Neuron (in vitro differentiated cells): ENCODE measurements around the gene RAB25.

Source experiments
- H2AFZ ChIP-seq: one replicate; pipeline ENCODE4 v1.6.1; 2013; ENCODE audit warnings: low read depth, mild to moderate bottlenecking, inconsistent platforms, low read length, moderate library complexity
- H3K27me3 ChIP-seq: one replicate; pipeline ENCODE4 v1.6.1; 2013; ENCODE audit warnings: low read length; ENCODE audit not compliant: insufficient read depth
- H3K36me3 ChIP-seq: one replicate; pipeline ENCODE4 v1.6.1; 2013; ENCODE audit warnings: low read length; ENCODE audit not compliant: insufficient read depth
- H3K4me1 ChIP-seq: one replicate; pipeline ENCODE4 v1.6.1; 2013; ENCODE audit warnings: low read length; ENCODE audit not compliant: insufficient read depth
- H3K4me3 ChIP-seq: 2 replicates; pipeline ENCODE4 v1.5.1; 2013; ENCODE audit warnings: mild to moderate bottlenecking, low read length, moderate library complexity
- H3K9me3 ChIP-seq: one replicate; pipeline ENCODE4 v1.6.1; 2013; ENCODE audit warnings: low read length

The RAB25 gene

DNA sequence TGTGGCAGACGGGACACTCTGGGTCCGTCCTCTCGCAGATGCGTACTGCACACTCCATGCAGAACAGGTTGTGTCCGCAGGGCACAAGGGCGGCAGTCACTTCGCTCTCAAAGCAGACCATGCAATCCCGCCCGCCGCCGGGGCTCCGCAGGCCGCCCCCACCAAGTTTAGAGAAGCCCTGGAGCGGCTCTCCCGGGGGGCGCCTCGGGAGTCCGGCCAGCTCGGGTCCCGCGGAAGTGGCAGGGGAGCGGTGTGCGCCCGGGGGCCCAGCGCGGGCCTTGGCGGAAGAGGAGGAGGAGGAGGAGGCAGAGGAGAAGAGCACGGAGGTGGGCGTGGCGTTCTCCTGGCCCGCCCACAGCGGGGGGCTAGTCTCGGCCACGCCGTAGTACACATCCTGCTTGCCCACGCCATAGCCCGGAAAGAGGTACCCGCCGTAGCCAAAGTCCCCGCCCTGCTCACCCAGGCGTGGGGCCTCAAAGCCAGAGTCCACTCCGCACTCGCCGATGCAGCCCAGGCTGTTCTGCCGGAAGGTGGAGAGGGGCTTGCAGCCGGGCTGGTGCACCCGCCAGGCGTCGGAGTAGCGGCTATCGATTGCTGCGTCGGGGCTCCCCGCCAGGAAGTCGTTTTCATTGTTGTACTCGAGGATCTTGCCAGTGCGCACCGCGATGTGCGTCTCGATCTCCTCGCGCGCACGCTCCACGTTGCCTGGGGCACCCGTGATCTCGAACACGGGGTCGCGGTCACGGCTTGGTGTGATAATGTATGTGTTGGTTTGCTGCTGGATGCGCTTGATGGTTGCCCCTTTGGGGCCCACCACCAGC lies 15.9 kb downstream of the RAB25 start:
- H3K4me3 ChIP-seq = no peak overlapping the region
- H3K27me3 ChIP-seq = no peaks in the 10 kb centered on the region
- no peaks in the 10 kb centered on the region for H3K9me3 ChIP-seq
- no peak overlapping the region for H2AFZ ChIP-seq
- H3K36me3 ChIP-seq = peaks cover 63% of the 10 kb centered on the region
- H3K4me1 ChIP-seq = peaks cover 58% of the 10 kb centered on the region

DNA sequence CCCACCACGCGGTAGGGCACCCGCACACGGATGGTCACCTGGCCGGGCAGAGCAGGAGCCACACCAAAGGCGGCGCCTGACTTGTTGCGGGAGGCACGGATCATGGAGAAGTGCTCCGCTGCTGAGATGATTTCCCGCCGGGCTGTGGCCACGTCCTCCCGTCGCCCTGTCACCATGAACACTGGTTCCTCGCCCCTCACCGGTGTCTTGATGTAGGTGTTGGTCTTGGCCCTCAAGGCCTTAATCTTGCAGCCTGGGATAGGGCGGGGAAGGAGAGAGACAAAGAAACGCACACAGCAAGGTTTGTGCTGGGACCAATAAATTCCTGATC lies 16.4 kb downstream of the RAB25 start:
- Histone ChIP-seq H3K4me3 (no peak overlapping the region), H3K36me3 (peaks cover 62% of the 10 kb centered on the region), H3K4me1 (peaks cover 58% of the 10 kb centered on the region)

DNA sequence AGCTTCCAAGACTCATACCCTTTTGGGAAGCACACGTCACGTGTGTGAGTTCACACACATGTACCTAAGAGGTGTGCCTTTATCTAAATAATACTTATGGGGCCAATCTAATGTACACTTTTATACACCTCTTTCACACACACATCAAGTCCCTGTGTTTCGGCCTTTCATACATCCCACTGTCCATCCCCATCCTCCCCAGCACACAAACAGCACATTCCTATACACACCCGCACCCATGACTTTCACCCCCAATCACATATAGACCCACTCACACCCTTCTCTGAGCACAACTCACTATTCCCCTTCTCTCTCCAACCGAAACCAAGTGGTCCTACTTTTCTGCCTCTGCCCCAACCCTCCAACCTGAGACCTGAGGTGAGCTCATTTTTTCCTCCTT lies 17.8 kb downstream of the RAB25 start:
- H3K36me3 ChIP-seq = peaks cover 53% of the 10 kb centered on the region
- H2AFZ ChIP-seq = no peak overlapping the region
- no peaks in the 10 kb centered on the region for H3K27me3 ChIP-seq
- H3K9me3 ChIP-seq = no peaks in the 10 kb centered on the region
- peaks cover 57% of the 10 kb centered on the region for H3K4me1 ChIP-seq
- peak overlapping the region; percentile 43 for H3K4me3 ChIP-seq

More for the DNA sequence above, 16.4 kb downstream of the RAB25 start:
- H3K9me3 ChIP-seq = no peaks in the 10 kb centered on the region
- H2AFZ ChIP-seq = no peak overlapping the region
- H3K27me3 ChIP-seq = no peaks in the 10 kb centered on the region

DNA sequence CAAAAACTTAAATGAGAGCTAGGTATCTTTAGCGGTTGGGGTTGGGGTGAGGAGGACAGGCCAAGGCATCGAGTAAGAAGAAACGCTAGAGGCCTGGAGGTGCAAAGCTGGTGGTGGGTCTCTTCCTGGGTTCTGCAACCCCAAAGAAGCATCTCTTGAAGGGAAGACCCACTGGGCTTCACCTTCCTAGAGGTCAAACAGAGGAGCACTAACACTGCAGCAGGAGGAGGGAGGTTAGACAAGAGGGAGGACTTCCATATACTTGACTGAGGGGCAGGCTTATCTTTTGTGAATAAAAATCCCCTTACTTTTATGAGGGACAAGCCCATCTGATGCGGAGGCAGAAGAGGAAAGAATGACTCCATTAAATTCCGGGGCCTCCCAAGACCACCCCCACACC lies 18.8 kb downstream of the RAB25 start:
- H3K36me3 ChIP-seq = peaks cover 48% of the 10 kb centered on the region
- H3K4me1 ChIP-seq = peaks cover 57% of the 10 kb centered on the region
- H3K4me3 ChIP-seq = peak overlapping the region; percentile 98
- H2AFZ ChIP-seq = no peak overlapping the region
- no peaks in the 10 kb centered on the region for H3K9me3 ChIP-seq
- H3K27me3 ChIP-seq = no peaks in the 10 kb centered on the region

DNA sequence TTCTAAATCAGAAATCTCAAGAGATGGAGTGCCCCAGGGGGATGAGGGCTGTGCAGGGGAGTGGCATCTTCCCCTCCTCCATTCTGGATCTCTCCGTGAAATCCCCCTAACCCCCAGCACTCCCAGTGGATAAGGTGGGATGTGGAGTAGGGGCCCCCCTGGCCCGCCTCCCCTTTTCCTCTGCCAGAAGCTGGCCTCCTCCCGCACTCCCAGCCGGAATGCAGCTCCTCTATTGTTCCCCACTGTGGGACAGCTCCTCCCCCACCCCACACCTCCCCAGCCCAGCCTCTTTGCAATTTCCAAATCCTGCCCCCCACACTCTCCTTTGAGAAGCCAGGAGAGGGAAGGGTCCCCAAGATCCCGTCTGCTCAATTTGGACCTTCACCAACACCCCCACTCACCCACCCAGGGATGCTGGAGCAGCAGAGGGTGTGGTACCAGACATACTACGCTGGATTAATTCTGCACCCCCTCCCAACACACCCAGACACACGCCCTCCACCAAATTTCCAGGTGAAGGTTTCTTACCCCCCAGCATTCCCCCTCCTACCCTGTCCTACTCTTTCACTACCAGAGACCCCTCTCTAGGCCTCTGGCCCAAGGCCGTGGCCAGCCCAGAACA lies 19.4 kb downstream of the RAB25 start:
- Histone ChIP-seq H3K4me3 (peak overlapping the region; percentile 98), H3K27me3 (no peaks in the 10 kb centered on the region), H3K4me1 (peaks cover 57% of the 10 kb centered on the region), H2AFZ (no peak overlapping the region), H3K36me3 (peaks cover 45% of the 10 kb centered on the region), H3K9me3 (no peaks in the 10 kb centered on the region)

DNA sequence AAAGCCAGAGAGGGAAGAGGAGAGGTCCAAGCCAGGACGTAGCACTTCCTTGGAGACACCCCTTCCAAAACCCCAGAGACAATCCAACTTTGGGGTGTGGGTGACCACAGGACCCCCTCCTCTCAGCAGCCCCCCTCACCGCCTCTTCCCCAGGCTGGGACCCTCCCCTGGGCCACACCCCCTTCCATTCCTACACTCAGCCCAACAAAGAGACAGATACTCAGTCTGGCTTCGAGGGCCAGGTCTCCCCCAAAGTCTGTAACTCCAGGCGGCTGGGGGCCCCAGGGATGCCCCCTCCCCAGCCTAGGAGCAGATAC lies 19.9 kb downstream of the RAB25 start:
- Histone ChIP-seq H3K27me3 (no peaks in the 10 kb centered on the region), H3K9me3 (no peaks in the 10 kb centered on the region), H3K36me3 (peaks cover 40% of the 10 kb centered on the region), H3K4me3 (peak overlapping the region; percentile 98), H3K4me1 (peaks cover 56% of the 10 kb centered on the region), H2AFZ (no peak overlapping the region)

DNA sequence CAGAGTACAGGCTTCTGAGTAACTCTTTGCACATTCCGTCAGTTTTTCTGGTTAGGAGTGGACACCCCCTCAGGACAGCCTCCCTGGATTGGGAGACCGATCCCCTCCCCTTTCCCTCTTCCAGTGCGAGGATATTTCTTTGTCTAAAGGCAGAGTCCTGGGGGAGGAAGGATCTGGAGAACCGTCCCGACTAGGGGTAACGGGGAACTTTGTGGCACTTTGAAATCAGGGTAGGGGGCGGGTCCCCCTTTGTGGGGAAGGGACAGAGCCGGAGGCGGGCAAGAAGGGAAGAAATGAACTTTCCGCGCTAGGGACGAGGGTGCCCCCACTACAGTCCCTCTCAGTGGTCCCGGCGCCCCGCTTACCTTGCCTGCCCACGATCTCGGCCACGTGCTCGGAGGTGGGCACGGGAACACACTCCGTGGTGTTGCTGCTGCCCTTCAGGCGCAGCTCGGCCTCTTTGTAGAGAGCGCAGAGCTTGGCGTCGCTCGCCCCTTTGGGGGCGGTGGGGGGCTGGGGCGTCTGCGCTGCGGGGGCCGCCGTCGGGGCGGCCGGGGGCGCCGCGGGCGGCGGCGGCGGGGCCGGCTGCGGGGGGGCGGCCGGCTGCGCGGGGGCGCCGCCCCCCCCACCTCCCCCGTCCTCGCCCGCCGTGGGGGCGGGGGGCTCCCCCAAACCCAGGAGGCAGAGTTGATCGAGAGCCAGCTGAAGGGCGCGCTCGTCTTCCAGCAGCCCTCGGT lies 20.4 kb downstream of the RAB25 start:
- Histone ChIP-seq H3K9me3 (no peaks in the 10 kb centered on the region), H3K27me3 (no peaks in the 10 kb centered on the region), H3K36me3 (peaks cover 35% of the 10 kb centered on the region), H3K4me1 (peaks cover 56% of the 10 kb centered on the region), H2AFZ (no peak overlapping the region), H3K4me3 (peak overlapping the region; percentile 98)

DNA sequence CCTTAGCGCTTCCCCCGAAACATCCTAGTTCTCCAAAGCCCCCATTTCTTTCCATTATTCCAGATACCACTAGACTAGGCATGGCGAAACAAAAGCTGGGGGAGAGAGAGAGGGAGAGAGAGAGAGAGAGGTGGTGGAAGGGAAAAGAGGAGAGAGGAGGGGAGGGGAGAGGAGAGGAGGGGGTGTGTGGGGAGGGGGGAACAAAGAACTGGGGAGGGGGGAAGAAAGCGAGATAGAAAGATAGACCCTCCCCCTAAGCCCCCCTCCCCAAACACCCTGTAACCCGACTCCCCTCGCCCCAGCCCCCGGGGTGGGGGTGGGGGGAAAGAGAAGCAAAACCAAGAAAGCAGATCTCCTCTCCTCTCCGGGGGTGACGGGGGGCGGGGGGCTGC lies 21.0 kb downstream of the RAB25 start:
- Histone ChIP-seq H3K4me1 (peaks cover 57% of the 10 kb centered on the region), H3K36me3 (peaks cover 30% of the 10 kb centered on the region), H3K27me3 (no peaks in the 10 kb centered on the region), H3K9me3 (no peaks in the 10 kb centered on the region), H3K4me3 (peak overlapping the region; percentile 98), H2AFZ (no peak overlapping the region)

DNA sequence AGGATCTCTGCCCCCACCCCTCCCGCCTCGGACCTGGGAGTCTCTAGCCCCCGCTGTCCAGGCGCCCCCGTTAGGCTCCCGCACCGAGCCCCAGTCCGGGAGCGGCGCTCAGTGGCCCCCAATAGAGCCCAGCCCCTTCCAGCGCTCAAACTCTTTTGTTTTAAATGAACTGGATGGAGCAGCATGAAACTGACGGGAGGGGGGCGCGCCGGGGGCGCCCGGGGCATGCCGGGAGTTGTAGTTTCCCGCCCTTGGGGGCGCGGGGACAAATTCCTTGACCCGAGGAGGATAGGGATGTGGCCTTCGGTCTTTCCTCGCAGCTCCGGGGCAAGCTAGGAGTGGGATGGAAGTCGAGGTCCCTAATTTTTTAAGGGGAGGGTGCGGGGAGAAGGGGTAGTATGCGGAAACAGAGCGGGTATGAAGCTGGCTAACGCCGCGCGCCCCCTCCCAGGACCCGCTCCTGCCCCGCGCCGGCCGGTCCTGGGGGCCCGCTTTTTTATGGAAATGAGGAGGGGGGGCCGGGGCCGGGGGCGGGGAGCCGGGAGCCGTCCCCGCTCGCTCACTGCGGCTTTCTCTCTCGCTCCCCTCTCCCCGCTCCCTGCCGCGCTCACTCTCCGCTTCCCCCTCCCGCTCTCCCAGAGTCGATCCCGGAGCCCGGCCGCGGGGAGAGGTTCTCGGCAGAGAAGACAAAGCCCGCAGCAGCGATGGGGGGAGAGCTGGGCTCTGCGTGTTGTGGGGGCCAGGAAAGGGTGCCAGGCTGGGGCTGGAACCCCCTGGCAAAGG lies 21.5 kb downstream of the RAB25 start, which contains the start of gene MEX3A:
Gene MEX3A, minus strand, starts transcription at position 157 of the 783 bp plus-strand sequence. CDS start 467 bp downstream, outside the sequence.
- Histone ChIP-seq H2AFZ (no peak within 1 kb of the TSS), H3K4me3 (peak within 1 kb of the TSS; percentile 98), H3K4me1 (peaks cover 55% of the 10 kb centered on the region), H3K36me3 (peaks cover 24% of the 10 kb centered on the region), H3K9me3 (no peaks in the 10 kb centered on the region), H3K27me3 (no peaks in the 10 kb centered on the region)

DNA sequence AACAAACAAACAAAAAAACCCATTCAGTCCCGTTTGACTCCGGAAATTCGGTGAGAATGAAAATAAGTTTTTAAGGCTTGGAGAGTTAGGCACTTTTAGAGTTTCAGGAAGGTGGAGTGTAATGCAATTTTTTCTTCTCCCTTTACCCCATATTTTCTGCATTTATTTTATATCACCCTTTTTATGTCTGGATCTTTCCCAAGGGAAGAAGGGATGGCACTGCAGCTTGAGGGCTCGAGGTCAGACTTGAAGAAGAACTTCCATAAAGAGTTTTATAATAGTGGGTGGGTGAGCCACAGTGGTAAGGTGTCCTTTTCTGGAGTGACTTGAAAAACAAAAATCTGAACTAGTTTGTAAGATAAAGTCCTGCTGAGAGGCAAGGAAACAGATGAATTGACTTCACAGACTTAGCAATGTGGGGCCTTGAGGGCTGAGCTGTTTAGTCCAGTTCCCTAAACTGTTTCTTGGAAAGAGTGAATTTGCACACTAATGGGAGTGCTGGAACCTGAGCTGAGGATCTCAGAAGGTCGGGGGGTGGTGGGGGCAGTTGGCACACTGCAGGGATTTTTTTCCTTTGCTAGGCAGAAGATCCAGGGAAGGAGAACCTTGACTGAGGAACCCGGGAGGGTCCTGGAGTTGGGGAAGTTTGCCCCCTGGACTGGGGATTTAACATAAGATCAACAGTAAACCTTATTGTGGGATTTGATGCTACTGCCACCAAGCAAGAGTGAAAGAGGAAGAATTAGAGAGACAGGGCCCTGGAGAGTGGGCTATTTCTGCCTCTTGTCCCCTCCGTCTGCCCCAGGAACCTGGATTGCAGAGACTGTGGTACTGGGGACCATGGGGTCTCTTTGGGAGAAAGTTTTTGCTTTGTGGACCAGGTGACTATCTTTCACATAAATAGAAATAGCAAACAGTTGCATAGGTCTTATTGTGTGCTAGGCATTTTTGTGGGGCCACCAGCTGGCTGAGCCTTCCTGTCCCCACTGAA lies 23.1 kb downstream of the RAB25 start:
- Histone ChIP-seq H3K4me3 (peak overlapping the region; percentile 98), H3K27me3 (no peaks in the 10 kb centered on the region), H3K4me1 (peaks cover 42% of the 10 kb centered on the region), H2AFZ (no peak overlapping the region), H3K36me3 (peaks cover 11% of the 10 kb centered on the region), H3K9me3 (no peaks in the 10 kb centered on the region)

DNA sequence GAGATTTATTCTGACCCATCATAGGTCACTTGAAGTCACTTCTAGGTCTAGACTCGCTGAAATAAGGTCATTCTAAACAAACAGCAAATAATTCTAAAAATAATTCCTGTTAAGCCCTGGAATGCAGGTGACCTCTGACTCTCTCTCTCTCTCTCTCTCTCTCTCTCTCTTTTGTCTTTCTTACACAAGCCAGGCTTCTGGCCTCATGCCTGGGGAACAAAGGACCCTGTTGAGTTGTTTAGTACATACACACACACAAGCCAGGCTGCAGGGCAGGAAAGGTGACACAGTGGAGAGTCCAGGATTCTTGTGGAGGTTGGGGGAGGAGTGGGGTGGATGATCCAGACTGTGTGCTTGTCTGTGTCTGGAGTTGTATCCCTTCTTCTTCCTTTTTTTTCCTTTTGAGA lies 25.3 kb downstream of the RAB25 start:
- no peak overlapping the region for H2AFZ ChIP-seq
- H3K4me3 ChIP-seq = no peak overlapping the region
- H3K27me3 ChIP-seq = no peaks in the 10 kb centered on the region
- no peaks in the 10 kb centered on the region for H3K9me3 ChIP-seq
- H3K4me1 ChIP-seq = peaks cover 42% of the 10 kb centered on the region
- peaks cover 14% of the 10 kb centered on the region for H3K36me3 ChIP-seq

DNA sequence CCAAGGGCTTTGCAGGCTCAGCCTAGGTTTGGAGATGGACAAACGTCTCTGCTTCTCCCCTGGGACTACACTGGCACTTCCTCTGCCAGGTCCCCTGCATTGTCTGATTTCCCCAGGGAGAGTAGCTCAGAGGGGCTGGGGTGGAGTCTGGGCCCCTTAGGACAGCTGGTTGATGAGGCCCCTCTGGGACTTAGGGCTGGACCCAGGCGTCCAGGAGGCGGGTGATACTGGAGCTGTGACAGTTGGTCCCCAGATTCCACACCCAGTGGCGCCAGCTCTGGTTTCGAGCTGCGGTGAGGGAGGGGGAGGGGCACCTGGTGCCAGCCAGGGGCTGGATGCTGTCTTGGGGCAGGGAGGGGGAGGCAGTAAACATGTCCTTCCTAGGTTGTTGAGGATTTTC lies 28.7 kb downstream of the RAB25 start:
- Histone ChIP-seq H3K36me3 (peaks cover 37% of the 10 kb centered on the region), H2AFZ (no peak overlapping the region), H3K4me3 (no peak overlapping the region), H3K4me1 (peaks cover 32% of the 10 kb centered on the region), H3K27me3 (no peaks in the 10 kb centered on the region), H3K9me3 (no peaks in the 10 kb centered on the region)
